ENCODE data around the gene ADSS1.

The ADSS1 gene

GRCh38 chr14:104684449-104684821 is 39.6 kb upstream of the ADSS1 start:
- no peaks in the 10 kb centered on the region for H3K27me3 ChIP-seq (ENCODE audit: control insufficient read depth, low read length)
- no peak for TF ChIP-seq CTCF (IDR thresholded peaks at IDR 0.05; ENCODE audit: low read depth, low read length, poor library complexity, severe bottlenecking)
- no peak for TF ChIP-seq EZH2phosphoT487 (IDR thresholded peaks at IDR 0.05; ENCODE audit: borderline replicate concordance, low read length)

GRCh38 chr14:104685216-104685997 is 38.6 kb upstream of the ADSS1 start:
- H3K4me1 ChIP-seq (ENCODE audit: control insufficient read depth, low read length) = peaks cover 62% of the 10 kb centered on the region
- no peak for TF ChIP-seq EZH2phosphoT487 (IDR thresholded peaks at IDR 0.05; ENCODE audit: borderline replicate concordance, low read length)
- TF ChIP-seq CTCF (IDR thresholded peaks at IDR 0.05; ENCODE audit: low read depth, low read length, poor library complexity, severe bottlenecking) = no peak
- no peak overlapping the region for H3K27ac ChIP-seq (ENCODE audit: low read depth, low read length)

More at GRCh38 chr14:104684449-104684821, 39.6 kb upstream of the ADSS1 start:
- Histone ChIP-seq H3K27ac (ENCODE audit: low read depth, low read length) (no peak overlapping the region), H3K4me3 (ENCODE audit: low read length) (no peak overlapping the region), H3K9me3 (ENCODE audit: control insufficient read depth, insufficient read depth, low read length) (no peaks in the 10 kb centered on the region), H3K9me2 (replicated peaks; ENCODE audit: control insufficient read depth, low read length) (no peaks in the 10 kb centered on the region), H3K79me2 (ENCODE audit: control insufficient read depth, low read length) (no peaks in the 10 kb centered on the region), H3K36me3 (ENCODE audit: control insufficient read depth, low read length) (no peaks in the 10 kb centered on the region), H3K4me2 (ENCODE audit: low read length) (no peak overlapping the region), H4K20me1 (ENCODE audit: control insufficient read depth, insufficient read depth, low read depth, low read length) (no peaks in the 10 kb centered on the region), H3F3A (ENCODE audit: control insufficient read depth, insufficient read depth) (peaks cover 6% of the 10 kb centered on the region), H3K4me1 (ENCODE audit: control insufficient read depth, low read length) (peaks cover 60% of the 10 kb centered on the region)

GRCh38 chr14:104685998-104686610 is 37.9 kb upstream of the ADSS1 start:
- Histone ChIP-seq H3K9me2 (replicated peaks; ENCODE audit: control insufficient read depth, low read length) (no peaks in the 10 kb centered on the region), H3K9me3 (ENCODE audit: control insufficient read depth, insufficient read depth, low read length) (no peaks in the 10 kb centered on the region), H3F3A (ENCODE audit: control insufficient read depth, insufficient read depth) (peaks cover 6% of the 10 kb centered on the region), H3K4me3 (ENCODE audit: low read length) (no peak overlapping the region), H3K27ac (ENCODE audit: low read depth, low read length) (no peak overlapping the region), H3K4me1 (ENCODE audit: control insufficient read depth, low read length) (peaks cover 63% of the 10 kb centered on the region), H4K20me1 (ENCODE audit: control insufficient read depth, insufficient read depth, low read depth, low read length) (0 out of 2 replicates have a peak, but pooled peaks cover 6% of the 10 kb centered on the region), H3K4me2 (ENCODE audit: low read length) (no peak overlapping the region), H3K36me3 (ENCODE audit: control insufficient read depth, low read length) (peaks cover 6% of the 10 kb centered on the region), H3K27me3 (ENCODE audit: control insufficient read depth, low read length) (no peaks in the 10 kb centered on the region), H3K79me2 (ENCODE audit: control insufficient read depth, low read length) (peaks cover 15% of the 10 kb centered on the region)
- no peak for TF ChIP-seq CTCF (IDR thresholded peaks at IDR 0.05; ENCODE audit: low read depth, low read length, poor library complexity, severe bottlenecking)
- TF ChIP-seq EZH2phosphoT487 (IDR thresholded peaks at IDR 0.05; ENCODE audit: borderline replicate concordance, low read length) = no peak

More at GRCh38 chr14:104685216-104685997, 38.6 kb upstream of the ADSS1 start:
- H3K4me2 ChIP-seq (ENCODE audit: low read length) = peak overlapping the region; percentile 27
- H3K4me3 ChIP-seq (ENCODE audit: low read length) = no peak overlapping the region
- H3K79me2 ChIP-seq (ENCODE audit: control insufficient read depth, low read length) = peaks cover 8% of the 10 kb centered on the region
- no peaks in the 10 kb centered on the region for H3K9me2 ChIP-seq (replicated peaks; ENCODE audit: control insufficient read depth, low read length)
- 0 out of 2 replicates have a peak, but pooled peaks cover under 1% of the 10 kb centered on the region for H4K20me1 ChIP-seq (ENCODE audit: control insufficient read depth, insufficient read depth, low read depth, low read length)
- H3F3A ChIP-seq (ENCODE audit: control insufficient read depth, insufficient read depth) = peaks cover 6% of the 10 kb centered on the region
- H3K27me3 ChIP-seq (ENCODE audit: control insufficient read depth, low read length) = no peaks in the 10 kb centered on the region
- H3K9me3 ChIP-seq (ENCODE audit: control insufficient read depth, insufficient read depth, low read length) = no peaks in the 10 kb centered on the region
- peaks cover 2% of the 10 kb centered on the region; the same call in 1 of the 2 replicates for H3K36me3 ChIP-seq (ENCODE audit: control insufficient read depth, low read length)
